Measurements from ENCODE around the gene PALMD.

PALMD gene

GRCh38 chr1:99669376-99669775, 23.5 kb downstream of the PALMD start:
- no peak overlapping the region for H3K27ac ChIP-seq (replicated peaks)
- no peak overlapping the region for H3K4me3 ChIP-seq (replicated peaks; ENCODE audit: insufficient read depth, low read length)
- no peak for DNase-seq (ENCODE audit: low read depth in 1 of 2, low spot score in 1 of 2)
- peaks cover 4% of the 10 kb centered on the region for H3K27me3 ChIP-seq (ENCODE audit: insufficient read depth, poor library complexity, severe bottlenecking)
- TF ChIP-seq POLR2AphosphoS5 (IDR thresholded peaks at IDR 0.05; ENCODE audit: low read depth), result no peak
- no peak for TF ChIP-seq CTCF (IDR thresholded peaks at IDR 0.05; ENCODE audit: insufficient read depth, low read length)
- TF ChIP-seq GABPA (IDR thresholded peaks at IDR 0.05; ENCODE audit: low read depth), result no peak
- no peak for TF ChIP-seq SPI1 (IDR thresholded peaks at IDR 0.05; ENCODE audit: borderline replicate concordance, low read depth)
- no peak for TF ChIP-seq REST (IDR thresholded peaks at IDR 0.05; ENCODE audit: insufficient replicate concordance, low read depth)

- Histone ChIP-seq H3K27ac (replicated peaks) (no peak overlapping the region), H3K4me3 (replicated peaks; ENCODE audit: insufficient read depth, low read length) (no peak overlapping the region), H3K27me3 (ENCODE audit: insufficient read depth, poor library complexity, severe bottlenecking) (peaks cover 4% of the 10 kb centered on the region)
- DNase-seq (ENCODE audit: low read depth in 1 of 2, low spot score in 1 of 2), result no peak
- TF ChIP-seq CTCF (IDR thresholded peaks at IDR 0.05; ENCODE audit: insufficient read depth, low read length), result no peak
- TF ChIP-seq POLR2AphosphoS5 (IDR thresholded peaks at IDR 0.05; ENCODE audit: low read depth), result no peak
- TF ChIP-seq REST (IDR thresholded peaks at IDR 0.05; ENCODE audit: insufficient replicate concordance, low read depth), result no peak
Measured at GRCh38 chr1:99669821-99670220, 23.9 kb downstream of the PALMD start.

GRCh38 chr1:99670583-99670982, 24.7 kb downstream of the PALMD start:
- Histone ChIP-seq H3K4me3 (replicated peaks; ENCODE audit: insufficient read depth, low read length) (no peak overlapping the region), H3K27me3 (ENCODE audit: insufficient read depth, poor library complexity, severe bottlenecking) (peaks cover 4% of the 10 kb centered on the region), H3K27ac (replicated peaks) (no peak overlapping the region)
- no peak for DNase-seq (ENCODE audit: low read depth in 1 of 2, low spot score in 1 of 2)
- TF ChIP-seq SPI1 (IDR thresholded peaks at IDR 0.05; ENCODE audit: borderline replicate concordance, low read depth), result no peak
- no peak for TF ChIP-seq POLR2AphosphoS5 (IDR thresholded peaks at IDR 0.05; ENCODE audit: low read depth)

- no peak overlapping the region for H3K27ac ChIP-seq (replicated peaks)
- TF ChIP-seq SPI1 (IDR thresholded peaks at IDR 0.05; ENCODE audit: borderline replicate concordance, low read depth), result no peak
- no peak for TF ChIP-seq REST (IDR thresholded peaks at IDR 0.05; ENCODE audit: insufficient replicate concordance, low read depth)
- no peak for TF ChIP-seq POLR2AphosphoS5 (IDR thresholded peaks at IDR 0.05; ENCODE audit: low read depth)
- TF ChIP-seq CTCF (IDR thresholded peaks at IDR 0.05; ENCODE audit: insufficient read depth, low read length), result no peak
- no peak for TF ChIP-seq GABPA (IDR thresholded peaks at IDR 0.05; ENCODE audit: low read depth)
- no peak for DNase-seq (ENCODE audit: low read depth in 1 of 2, low spot score in 1 of 2)
- H3K27me3 ChIP-seq (ENCODE audit: insufficient read depth, poor library complexity, severe bottlenecking), result peaks cover 4% of the 10 kb centered on the region
- no peak overlapping the region for H3K4me3 ChIP-seq (replicated peaks; ENCODE audit: insufficient read depth, low read length)
Measured at GRCh38 chr1:99672038-99672437, 26.1 kb downstream of the PALMD start.
